ENCODE results near the gene PTPRD.

DNA sequence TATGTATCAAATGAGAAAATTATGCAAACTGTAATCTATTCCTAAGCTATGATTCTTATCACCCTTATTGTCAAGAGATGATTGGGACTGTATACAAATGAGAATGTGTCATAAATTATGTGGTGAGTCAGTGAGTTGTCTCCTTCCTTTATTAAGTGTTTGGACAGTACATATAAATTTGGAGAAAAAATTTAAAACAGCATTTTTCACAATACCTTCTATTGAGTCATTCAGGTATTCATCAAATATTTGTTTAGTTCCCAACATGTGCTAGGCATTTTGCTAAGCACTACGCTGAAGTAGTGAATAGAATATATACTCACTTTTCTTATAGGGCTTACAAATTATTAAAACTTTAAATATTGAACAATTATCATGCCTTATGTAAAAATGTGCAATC, 36.3 kb upstream of the PTPRD start:
- TF ChIP-seq, protein P1, sequence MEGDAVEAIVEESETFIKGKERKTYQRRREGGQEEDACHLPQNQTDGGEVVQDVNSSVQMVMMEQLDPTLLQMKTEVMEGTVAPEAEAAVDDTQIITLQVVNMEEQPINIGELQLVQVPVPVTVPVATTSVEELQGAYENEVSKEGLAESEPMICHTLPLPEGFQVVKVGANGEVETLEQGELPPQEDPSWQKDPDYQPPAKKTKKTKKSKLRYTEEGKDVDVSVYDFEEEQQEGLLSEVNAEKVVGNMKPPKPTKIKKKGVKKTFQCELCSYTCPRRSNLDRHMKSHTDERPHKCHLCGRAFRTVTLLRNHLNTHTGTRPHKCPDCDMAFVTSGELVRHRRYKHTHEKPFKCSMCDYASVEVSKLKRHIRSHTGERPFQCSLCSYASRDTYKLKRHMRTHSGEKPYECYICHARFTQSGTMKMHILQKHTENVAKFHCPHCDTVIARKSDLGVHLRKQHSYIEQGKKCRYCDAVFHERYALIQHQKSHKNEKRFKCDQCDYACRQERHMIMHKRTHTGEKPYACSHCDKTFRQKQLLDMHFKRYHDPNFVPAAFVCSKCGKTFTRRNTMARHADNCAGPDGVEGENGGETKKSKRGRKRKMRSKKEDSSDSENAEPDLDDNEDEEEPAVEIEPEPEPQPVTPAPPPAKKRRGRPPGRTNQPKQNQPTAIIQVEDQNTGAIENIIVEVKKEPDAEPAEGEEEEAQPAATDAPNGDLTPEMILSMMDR (IDR thresholded peaks at IDR 0.05) = no peak
- no peak for TF ChIP-seq POLR2A (IDR thresholded peaks at IDR 0.05)

Data from Peyer's patch (tissue), 4 donors.